Measurements from ENCODE around the gene DNASE1.
"Not testable (repeated sequence)": the region's sequence is repeated elsewhere in the genome, so short reads cannot be mapped to it uniquely, and the experiment has no call there.

DNASE1 gene, protein sequence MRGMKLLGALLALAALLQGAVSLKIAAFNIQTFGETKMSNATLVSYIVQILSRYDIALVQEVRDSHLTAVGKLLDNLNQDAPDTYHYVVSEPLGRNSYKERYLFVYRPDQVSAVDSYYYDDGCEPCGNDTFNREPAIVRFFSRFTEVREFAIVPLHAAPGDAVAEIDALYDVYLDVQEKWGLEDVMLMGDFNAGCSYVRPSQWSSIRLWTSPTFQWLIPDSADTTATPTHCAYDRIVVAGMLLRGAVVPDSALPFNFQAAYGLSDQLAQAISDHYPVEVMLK

DNA sequence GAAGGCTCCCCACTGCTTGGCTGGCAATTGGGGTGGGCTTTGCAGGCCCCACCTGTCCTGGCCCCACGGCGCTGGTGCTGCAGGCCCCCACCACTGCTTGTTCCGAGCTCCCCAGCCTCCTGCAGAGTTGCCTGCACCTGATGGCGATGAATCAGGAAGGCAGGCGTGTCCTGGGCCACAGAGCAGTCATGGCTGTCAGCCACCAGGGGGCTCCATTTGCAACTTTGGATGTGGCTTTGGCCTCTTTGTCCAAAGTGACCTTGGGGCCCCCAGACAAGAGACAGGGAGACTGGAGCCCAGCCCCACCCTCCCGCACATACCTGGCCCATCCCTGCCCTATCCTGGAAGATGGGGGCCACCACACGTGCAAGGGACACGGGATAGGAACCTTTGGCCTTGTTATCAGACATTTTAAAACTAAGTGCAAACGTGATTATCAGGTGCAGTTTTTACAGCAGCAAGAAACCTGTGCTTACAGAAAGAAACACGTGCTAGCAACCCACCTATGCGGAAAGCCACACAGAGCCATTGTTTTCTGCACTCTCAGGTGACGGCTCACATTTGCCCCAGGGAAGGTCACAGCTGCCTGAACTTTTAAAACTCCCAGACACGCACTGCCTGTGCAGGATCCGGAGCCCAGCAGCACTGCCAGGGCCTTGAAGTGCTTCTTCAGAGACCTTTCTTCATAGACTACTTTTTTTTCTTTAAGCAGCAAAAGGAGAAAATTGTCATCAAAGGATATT, at the start of gene DNASE1:
DNASE1 (plus strand) TSS at position 443 of the 743 bp plus-strand sequence. CDS start 683 bp downstream, outside the sequence.
- peak; percentile 36 to 42 for DNase-seq (ENCODE audit: low read depth in 2 of 2)

DNA sequence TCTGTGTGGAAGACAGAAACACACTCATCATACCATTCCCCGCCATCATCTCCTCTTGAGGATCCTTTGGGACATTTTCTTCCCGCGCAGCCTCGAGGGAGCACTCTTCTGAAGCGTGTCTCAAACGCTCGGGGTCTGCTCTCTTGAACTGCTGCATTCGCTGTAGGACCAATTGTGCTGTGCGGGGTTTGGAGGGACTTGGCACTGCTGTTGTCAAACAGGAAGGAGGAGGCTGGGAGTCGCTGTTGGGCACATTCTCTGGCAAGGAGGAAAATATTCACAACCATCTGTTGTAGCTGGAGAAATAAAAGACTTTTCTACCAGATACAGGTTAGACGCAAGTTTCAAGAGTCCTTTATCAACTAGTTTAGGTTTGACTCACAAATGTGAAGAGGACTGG, 48.0 kb upstream of the DNASE1 start:
- DNase-seq (ENCODE audit: low read depth in 2 of 2): no peak

DNA sequence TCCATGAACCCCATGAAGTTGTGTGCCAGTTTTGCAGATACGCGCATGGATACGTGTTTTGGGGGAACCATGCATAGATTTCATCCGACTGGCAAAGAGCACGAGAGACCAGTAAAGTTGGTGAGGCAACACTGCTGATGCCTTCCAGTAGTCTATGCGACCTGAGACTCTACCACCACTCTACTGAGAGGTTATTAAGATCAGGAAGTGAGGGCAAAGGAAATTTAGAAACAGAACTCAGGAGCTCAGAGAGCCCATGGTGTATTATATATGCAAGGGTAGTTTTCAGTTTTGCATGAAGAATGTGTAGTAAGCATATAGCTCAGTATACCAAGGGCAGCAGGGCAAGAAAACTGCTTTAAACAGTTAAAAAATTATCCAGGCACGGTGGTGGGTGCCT, 47.3 kb upstream of the DNASE1 start:
- DNase-seq (ENCODE audit: low read depth in 2 of 2): no peak

DNA sequence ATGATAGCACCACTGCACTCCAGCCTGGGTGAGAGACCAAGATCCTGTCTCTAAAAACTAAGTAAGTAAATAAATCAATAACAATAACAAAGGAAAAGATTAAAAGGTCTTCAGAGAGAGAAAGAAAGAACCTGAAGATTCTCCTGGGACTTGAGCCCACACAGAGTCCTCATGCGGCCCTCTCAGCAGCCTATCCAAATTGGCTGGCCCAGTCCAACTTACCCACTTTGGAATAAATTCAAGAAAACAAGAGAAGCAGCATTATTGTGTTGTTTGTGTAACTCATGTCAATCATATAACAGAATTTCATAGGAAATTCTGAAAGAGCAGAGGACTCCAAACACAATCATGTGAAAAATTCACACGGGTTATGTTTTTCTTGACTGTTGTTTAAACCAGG, 46.9 kb upstream of the DNASE1 start:
- no peak for DNase-seq (ENCODE audit: low read depth in 2 of 2)

DNA sequence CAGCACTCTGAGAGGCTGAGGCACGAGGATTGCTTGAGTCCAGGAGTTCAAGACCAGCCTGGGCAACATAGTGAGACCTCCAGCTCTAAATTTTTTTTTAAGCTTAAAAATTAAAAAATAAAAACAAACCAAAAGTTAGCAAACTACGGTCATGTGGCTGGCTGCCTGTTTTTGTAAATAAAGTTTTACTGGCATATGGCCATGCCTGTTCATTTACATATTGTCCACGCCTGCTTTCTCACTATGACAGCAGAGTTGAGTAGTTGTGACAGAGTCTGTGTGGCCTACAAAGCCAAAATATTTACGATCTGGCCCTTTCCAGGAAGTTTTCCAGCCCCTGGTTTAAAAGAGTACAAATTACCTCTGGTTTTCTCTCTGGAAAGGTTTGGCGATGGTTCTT, 46.4 kb upstream of the DNASE1 start:
- no peak for DNase-seq (ENCODE audit: low read depth in 2 of 2)

DNA sequence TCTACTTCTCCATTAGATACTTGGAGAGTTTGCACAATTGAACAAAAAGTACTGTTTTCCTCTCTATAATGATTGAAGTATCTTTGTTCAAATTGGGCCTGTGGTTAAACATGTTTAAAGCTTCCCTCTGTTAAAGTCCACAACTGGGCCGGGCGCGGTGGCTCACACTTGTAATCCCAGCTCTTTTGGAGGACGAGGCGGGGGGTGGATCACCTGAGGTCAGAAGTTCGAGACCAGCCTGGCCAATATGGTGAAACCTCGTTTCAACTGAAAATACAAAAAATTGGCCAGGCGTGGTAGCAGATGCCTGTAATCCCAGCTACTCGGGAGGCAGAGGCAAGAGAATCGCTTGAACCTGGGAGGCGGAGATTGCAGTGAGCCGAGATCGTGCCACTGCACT, 45.5 kb upstream of the DNASE1 start:
- DNase-seq (ENCODE audit: low read depth in 2 of 2): not testable (repeated sequence)

DNA sequence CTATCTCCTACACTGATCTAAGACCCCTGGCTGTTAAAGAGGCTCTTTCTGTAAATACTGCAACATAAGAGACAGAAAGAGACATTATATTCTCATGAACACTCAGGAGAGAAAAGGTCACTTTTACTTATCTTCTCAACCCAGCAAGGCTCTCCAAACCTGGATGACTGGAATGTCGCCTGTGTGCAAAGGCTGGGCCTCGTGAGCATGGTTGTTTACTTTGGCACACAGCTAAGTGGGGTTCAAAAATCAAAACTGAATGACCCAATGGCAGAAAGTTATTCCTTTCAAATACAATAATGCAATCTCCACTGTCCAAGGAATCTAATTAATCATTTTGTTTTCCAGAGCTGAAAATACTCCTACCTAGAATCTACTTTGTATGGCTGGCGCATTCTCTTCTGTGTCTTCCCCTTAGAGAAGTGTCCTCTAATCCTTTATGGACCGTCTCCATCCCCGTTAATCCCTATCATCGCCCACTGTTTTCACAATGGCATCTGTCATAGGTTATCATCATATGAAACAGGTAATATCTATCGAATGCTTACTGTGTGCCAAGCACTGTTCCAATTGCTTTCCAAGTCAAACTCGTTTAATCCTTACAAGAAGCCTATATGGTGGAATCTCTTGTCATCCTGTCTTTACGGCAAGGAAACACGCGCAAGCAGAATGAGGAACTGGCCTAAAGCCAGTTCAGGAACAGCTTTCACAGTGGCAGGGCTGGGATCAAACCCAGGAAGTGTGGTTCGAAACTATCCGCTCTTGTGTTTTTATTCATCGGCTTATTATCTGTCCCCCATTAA, 44.4 kb upstream of the DNASE1 start:
- no peak for DNase-seq (ENCODE audit: low read depth in 2 of 2)

DNA sequence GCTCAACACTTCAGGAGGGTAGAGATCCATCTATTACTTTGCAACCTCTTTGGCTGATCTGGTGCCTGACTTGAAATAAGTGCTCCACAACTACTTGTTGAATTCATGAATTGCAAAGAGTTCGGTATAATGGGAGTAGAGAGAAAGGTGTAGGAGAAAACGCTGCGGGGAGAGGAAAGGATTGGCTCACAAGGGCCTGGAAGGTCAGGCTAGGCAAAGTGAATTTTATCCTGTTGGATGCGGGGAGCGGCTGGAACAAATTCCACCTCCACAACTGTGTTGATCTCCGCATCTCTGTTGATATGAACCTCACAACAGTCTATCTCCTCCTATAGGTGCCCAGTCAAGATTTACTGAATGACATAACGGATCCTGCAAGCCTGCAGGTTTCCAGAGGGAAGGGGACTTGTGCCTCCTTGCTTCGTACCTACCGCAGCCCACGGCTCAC, 43.8 kb upstream of the DNASE1 start:
- DNase-seq (ENCODE audit: low read depth in 2 of 2): no peak

DNA sequence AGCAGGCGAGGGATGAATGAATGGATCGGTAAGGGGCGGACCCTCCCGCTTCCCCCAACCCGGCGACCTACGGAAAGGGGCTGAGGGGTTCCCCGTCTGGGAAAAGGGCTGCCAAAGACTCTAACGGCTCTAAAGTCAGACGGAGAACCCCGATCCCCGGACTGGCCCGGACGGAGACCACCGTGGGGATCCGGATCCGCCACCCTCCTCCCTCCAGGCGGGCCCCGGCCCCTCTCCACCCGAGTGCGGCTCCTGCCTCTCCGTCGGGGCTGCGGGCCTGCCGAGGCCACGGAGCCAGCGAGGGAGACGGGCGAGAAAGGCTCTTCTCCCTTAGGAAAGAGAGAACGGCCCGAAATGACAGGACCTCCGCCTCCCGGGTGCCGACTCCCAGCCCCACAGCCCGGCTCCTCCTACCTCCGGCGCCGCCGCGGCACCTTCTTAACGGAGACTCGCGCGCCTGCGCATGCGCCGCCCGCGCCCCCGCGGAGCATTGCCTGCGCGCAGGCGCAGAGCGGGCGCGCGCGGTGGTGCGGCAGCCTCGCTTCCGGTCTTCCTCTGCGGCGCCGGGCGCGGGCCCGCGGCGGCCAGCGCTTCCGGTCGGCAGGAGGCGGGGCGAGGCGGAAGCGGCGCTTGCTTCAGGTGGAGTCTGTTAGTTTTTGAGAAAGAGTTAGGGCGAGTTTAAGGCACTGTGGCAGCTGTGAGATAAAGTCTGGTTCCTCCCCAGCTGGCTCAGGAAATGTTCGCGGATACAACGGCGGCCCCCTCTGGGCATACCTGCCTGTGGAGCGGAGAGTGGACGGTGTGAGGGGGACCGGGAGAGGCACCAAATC, 43.1 kb upstream of the DNASE1 start, which contains the start of gene SLX4:
SLX4 (minus strand) TSS at position 461 of the 830 bp plus-strand sequence. CDS start 2,642 bp downstream, outside the sequence.
- peak; percentile 91 to 92 for DNase-seq (ENCODE audit: low read depth in 2 of 2)

DNA sequence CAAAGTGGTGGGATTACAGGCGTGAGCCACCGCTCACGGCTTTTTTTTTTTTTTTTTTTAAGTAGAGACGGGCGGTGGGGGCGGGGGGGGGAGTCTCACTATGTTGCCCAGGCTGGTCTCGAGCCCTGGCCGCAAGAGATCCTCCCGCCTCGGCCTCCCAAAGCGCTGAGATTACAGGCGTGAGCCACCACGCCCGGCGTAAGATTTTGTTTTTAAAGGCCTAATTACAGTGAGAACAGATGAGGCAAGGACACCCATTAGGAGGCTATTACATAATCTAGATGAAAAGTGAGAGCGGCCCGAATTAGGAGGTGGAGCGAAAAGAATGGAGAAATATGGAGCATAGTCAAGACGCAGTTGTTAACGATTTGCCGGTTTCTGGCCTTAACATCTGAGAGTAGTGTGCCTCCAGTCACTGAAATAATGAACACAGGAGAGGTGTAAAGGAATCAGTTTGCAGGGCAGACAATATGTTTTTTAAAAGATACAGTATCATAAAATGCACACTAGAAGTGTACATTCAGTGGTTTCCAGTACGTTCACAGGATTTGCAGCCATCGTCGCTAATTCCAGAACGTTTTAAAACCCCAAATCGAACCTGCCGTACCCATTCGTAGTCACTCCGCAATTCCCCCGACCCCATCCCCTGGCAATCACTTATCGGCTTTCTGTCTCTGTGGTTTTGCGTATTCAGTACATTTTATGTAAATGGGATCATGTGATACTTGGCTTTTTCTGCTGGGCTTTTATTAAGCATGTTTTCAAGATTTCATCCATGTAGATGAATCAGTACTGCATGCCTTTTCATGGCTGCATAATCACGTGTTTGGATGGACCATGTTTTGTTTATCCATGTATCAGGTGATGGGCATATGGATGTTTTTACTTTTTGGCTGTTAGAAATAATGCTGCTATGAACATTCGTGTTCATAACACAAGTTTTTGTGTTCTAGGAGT, 41.7 kb upstream of the DNASE1 start:
- no peak for DNase-seq (ENCODE audit: low read depth in 2 of 2)

DNA sequence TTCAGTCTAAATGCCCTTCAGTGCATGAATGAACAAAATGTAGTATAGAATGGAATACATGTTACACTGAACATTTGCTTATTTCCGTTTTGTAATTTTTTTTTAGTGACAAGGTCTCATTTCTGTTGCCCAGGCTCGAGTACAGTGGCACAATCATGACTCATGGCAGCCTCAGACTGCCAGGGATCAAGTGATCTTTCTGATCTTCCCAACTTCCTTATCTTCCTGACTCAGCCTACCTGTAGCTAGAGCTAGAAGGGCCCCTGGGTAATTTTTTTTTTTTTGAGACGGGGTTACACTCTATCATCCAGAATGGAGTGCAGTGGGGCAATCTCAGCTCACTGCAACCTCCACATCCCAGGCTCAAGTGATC, 35.7 kb upstream of the DNASE1 start:
- no peak for DNase-seq (ENCODE audit: low read depth in 2 of 2)

DNA sequence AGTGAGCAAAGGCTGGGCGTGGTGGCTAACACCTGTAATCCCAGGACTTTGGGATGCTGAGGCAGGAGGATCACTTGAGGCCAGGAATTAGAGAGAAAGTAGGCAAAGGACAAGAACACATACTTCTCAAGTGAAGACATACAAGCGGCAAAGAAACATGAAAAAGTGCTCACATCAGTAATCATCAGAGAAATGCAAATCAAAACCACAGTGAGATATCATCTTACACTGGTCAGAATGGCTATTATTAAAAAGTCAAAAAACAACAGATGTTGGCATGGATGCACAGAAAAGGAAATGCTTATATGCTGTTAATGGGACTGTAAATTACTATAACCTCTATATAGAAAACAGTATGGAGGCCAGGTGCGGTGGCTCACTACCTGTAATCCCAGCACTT, 30.8 kb upstream of the DNASE1 start:
- DNase-seq (ENCODE audit: low read depth in 2 of 2): no peak

DNA sequence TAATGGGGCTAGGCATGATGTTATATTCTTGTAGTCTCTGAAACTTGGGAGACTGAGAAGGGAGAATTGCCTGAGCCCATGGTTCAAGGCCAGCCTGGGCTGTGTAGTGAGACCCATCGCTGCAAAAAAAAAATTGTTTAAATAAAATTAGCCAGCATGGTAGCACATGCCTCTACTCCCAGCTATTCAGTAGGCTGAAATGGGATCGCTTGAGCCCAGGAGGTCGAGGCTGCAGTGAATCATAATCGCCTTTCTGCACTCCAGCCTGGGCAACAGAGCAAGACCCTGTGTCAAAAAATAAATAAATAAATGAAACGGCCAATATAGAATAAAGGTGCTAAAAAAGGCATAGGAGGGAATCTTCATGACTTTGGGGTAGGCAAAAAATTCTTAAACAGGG, 29.2 kb upstream of the DNASE1 start:
- DNase-seq (ENCODE audit: low read depth in 2 of 2): no peak

DNA sequence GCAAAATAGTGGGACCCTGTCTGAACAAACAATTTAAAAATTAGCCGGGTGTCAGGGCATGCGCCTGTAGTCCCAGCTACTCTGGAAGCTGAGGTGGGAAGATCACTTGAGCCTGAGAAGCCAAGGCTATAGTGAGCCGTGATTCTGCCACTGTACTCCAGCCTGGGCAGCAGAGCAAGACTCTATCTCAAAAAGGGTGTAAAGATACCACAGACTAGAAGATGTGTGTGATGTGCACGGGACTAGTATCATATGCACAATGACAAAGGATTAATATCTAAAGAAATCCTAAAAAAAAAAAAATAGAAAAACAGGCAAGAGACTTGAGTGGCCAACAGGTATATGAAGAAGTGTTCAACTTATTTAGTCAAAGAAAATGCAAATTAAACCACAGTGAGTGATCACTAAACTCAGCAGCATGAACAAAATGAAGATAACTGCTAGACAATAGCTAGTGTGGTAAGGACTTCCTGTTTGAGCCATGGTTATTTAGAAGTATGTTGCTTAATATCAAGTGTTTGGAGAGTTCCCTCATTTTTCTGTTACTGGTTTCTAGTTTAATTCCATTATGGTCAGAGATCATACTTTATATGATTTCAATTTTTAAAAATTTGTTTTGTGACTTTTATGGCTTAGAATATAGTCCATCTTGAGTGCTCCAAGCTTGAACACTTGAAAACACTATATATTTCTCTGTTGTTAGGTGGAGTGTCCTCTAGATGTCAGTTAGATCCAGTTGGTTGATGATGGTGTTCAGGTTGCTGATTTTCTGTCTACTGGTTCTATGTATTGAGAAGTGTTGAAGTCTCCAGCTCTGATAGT, 28.4 kb upstream of the DNASE1 start:
- DNase-seq (ENCODE audit: low read depth in 2 of 2): no peak

DNA sequence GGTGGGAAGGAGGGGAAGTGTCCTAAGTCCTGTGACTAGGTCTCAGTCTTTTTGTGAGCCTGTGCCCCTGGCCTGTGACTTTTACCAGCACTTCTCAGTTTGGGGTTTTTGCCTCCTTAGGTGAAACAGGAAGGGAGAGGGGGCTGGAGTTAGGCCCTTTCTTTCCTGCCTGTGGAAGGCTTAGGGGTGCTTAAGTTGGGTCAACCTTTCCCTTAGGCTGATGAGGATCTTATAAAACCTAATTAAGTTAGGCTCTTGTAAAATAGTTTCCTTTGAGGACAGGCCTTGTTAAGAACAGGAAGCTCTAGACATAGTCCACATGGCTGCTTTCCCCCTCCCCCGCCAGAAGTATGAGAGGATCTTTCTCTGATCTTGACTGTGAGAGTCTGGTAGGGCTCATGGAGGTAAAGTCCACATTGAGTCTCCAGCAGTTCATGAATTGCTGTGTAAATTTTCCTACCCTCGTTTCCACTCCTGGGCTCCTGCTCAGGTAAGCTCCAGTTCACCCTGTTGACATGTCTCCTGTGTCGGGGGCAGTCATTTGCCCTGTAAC, 17.0 kb upstream of the DNASE1 start:
- DNase-seq (ENCODE audit: low read depth in 2 of 2): no peak

DNA sequence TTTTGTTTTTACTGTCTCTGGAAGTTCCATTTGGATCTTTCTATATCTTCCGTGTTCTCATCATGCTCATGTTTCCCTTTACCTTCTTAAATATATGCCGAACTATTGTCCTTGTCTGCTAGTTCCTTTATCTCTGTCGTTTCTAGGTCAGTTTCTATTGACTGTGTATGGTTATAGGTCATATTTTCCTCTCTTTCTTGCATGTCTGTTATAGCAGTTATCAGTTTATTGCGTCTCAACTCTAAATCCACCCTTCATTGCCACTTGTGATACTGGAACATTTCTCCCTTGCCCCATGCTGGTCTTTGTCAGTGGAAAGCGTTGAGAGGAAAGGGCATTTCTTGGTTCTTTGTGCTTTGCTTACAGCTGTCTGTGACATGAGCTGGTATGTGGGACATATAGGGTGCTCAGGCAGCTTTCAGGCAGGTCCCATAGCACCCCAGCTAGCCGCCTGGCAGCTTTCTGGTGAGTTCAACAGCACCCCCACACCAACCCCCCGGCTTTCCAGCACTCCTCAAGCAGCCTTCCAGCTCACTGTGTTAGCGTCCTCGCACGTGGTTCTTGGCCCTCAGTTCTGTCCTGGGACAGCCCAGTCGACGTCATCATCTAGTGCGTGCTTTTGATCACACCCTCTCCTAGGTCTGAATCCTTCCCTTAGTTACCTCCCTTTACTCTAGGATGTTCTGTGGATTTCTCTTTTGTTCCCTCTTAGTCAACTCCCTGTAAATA, 15.4 kb upstream of the DNASE1 start:
- no peak for DNase-seq (ENCODE audit: low read depth in 2 of 2)

DNA sequence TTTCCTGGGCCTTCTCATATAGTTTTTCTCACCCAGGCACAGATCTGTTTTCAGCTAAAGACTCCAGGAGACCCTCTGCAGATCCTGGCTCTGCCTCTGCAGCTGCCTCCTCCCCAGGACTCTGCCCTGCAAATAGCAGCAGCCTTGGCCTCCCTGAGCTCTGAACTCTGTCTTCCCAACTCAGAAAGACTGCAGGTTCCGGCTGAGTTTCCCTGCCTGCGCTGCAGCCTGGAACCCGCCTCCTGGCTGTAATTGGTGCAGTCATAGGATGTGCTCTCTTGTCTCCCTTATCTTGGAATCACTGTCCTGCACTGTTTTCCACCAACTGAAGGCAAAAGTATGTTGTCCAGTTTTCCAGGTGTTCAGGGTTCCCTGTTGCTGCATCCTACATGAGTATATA, 14.3 kb upstream of the DNASE1 start:
- DNase-seq (ENCODE audit: low read depth in 2 of 2): no peak

All from stimulated activated CD8-positive, alpha-beta memory T cell treated with anti-CD3 and anti-CD28 coated beads, Interleukin-15, amount 100 ng/mL, for 48 hours (primary cell).